Endothelial cell of umbilical vein (primary cell): Measurements from ENCODE around the gene ARPC1A. TPM values are rescaled to one million over a fixed set of nuclear protein-coding genes. Genes with fewer than 3 reads are reported as not detected.

ENCODE experiments used
- BruUV-seq: library from RNA; stranded (reverse); fragments of 400-500 nt; replicated peaks from 2 replicates; lab custom pipeline; 2021; lab: Mats Ljungman, UMichigan
- CTCF ChIA-PET: fragments of 300-600, 350-600 bp; sonication (Branson Sonifier 250); formaldehyde crosslinking; loops from one replicate; lab custom pipeline; 2021; ENCODE audit warnings: antibody characterized with exemption, inconsistent platforms; lab: Charles Lee
- POLR2A ChIA-PET: fragments of 300-600, 350-600 bp; sonication (Branson Sonifier 250); formaldehyde crosslinking; loops from one replicate; lab custom pipeline; 2021; ENCODE audit warnings: antibody characterized with exemption, inconsistent platforms; lab: Charles Lee
- DNase-seq: peaks from one replicate; pipeline ENCODE4 v3.0.0-alpha.2; 2011; ENCODE audit warnings: low read depth, low spot score
- FAIRE-seq: peaks from 2 replicates; lab custom pipeline; 2011; peaks lifted over from hg19 to GRCh38; lab: Jason Lieb, UNC
- H2AFZ ChIP-seq: 2 replicates; pipeline ENCODE4 v1.6.0; 2012; ENCODE audit warnings: low read depth, low read length, control low read depth, inconsistent platforms
- H3K27ac ChIP-seq: 2 replicates; pipeline ENCODE4 v1.5.1; 2011; ENCODE audit warnings: low read depth, mild to moderate bottlenecking, control low read depth, low read length, moderate library complexity; ENCODE audit not compliant: insufficient read depth
- H3K27me3 ChIP-seq, 2 experiments: 2 replicates each; pipeline versions ENCODE4 v1.6.0 to v1.6.1; 2011; ENCODE audit warnings: low read length in 2 of 2, mixed read lengths in 1 of 2; ENCODE audit not compliant: control insufficient read depth in 2 of 2, insufficient read depth in 2 of 2
- H3K36me3 ChIP-seq, 2 experiments: 2 replicates in 1 of 2; 3 replicates in 1 of 2; pipeline ENCODE4 v1.5.1; 2011; ENCODE audit warnings: low read length in 2 of 2, mild to moderate bottlenecking in 1 of 2, moderate library complexity in 1 of 2; ENCODE audit not compliant: control insufficient read depth in 2 of 2, insufficient read depth in 2 of 2; ENCODE audit errors: extremely low read depth in 1 of 2
- H3K4me1 ChIP-seq: 3 replicates; pipeline ENCODE4 v1.5.1; 2011; ENCODE audit warnings: mild to moderate bottlenecking, low read length; ENCODE audit not compliant: control insufficient read depth, insufficient read depth; ENCODE audit errors: extremely low read depth
- H3K4me2 ChIP-seq: 2 replicates; pipeline ENCODE4 v1.6.1; 2011; ENCODE audit warnings: low read length, control low read depth, mixed read lengths; ENCODE audit not compliant: insufficient read depth
- H3K4me3 ChIP-seq, 3 experiments: fragments of 200-600 bp in 1 of 3; sonication (generic), shearing (Covaris generic) in 1 of 3; replicated peaks in 1 of 3; 2 replicates each; pipeline ENCODE4 v1.5.1; 2011 to 2016; ENCODE audit warnings: control low read depth in 3 of 3, low read length in 3 of 3, mild to moderate bottlenecking in 2 of 3, inconsistent platforms in 1 of 3, low read depth in 1 of 3, moderate library complexity in 1 of 3; ENCODE audit not compliant: insufficient read depth in 1 of 3
- H3K79me2 ChIP-seq: 2 replicates; pipeline ENCODE4 v1.6.0; 2012; ENCODE audit warnings: low read length, inconsistent platforms; ENCODE audit not compliant: control insufficient read depth, insufficient read depth
- H3K9ac ChIP-seq: replicated peaks from 2 replicates; pipeline ENCODE3; 2011; ENCODE audit warnings: low read length, control low read depth; ENCODE audit not compliant: insufficient read depth; ENCODE audit errors: extremely low read depth
- H3K9me1 ChIP-seq: replicated peaks from 3 replicates; pipeline ENCODE4 v1.6.0; 2011; ENCODE audit warnings: mild to moderate bottlenecking, low read length; ENCODE audit not compliant: control insufficient read depth, insufficient read depth; ENCODE audit errors: extremely low read depth
- H3K9me3 ChIP-seq: replicated peaks from 2 replicates; pipeline ENCODE4 v1.5.1; 2012; ENCODE audit warnings: low read length, inconsistent platforms; ENCODE audit not compliant: control insufficient read depth, insufficient read depth
- H4K20me1 ChIP-seq: replicated peaks from 2 replicates; pipeline ENCODE3; 2011; ENCODE audit warnings: mild to moderate bottlenecking, low read length; ENCODE audit not compliant: control insufficient read depth, insufficient read depth; ENCODE audit errors: extremely low read depth
- EZH2 ChIP-seq: IDR thresholded peaks from 2 replicates; pipeline ENCODE4 v1.6.1; 2012; ENCODE audit warnings: borderline replicate concordance, low read depth, mild to moderate bottlenecking, moderate library complexity, low read length, inconsistent platforms; ENCODE audit not compliant: severe bottlenecking
- FOS ChIP-seq: IDR thresholded peaks from 2 replicates; pipeline ENCODE4 v1.6.1; 2011; ENCODE audit warnings: mild to moderate bottlenecking, low read length, moderate library complexity, borderline replicate concordance; ENCODE audit not compliant: insufficient read depth
- GATA2 ChIP-seq: IDR thresholded peaks from 2 replicates; pipeline ENCODE4 v1.7.0; 2011; ENCODE audit warnings: low read depth, mild to moderate bottlenecking, moderate library complexity, mixed read lengths, low read length; ENCODE audit not compliant: insufficient read length, insufficient read depth
- JUN ChIP-seq: IDR thresholded peaks from 2 replicates; pipeline ENCODE4 v1.6.1; 2011; ENCODE audit warnings: borderline replicate concordance, low read depth; ENCODE audit not compliant: insufficient read length, insufficient read depth
- MYC ChIP-seq: IDR thresholded peaks from one replicate; pipeline ENCODE4 v1.6.1; 2011; ENCODE audit warnings: mild to moderate bottlenecking, low read depth, low read length
- POLR2A ChIP-seq: IDR thresholded peaks from 2 replicates; pipeline ENCODE4 v1.6.1; 2012; ENCODE audit warnings: low read depth, mild to moderate bottlenecking, control low read depth, low read length
- POLR2AphosphoS5 ChIP-seq: IDR thresholded peaks from 2 replicates; pipeline ENCODE4 v1.6.1; 2012; ENCODE audit warnings: low read depth, mild to moderate bottlenecking, control low read depth, low read length, moderate library complexity; ENCODE audit not compliant: insufficient read depth
- dilution Hi-C: fragments of 300-500 bp; cut with MboI; formaldehyde crosslinking; loops from one replicate; pipeline ENCODE4 v1.15.0; 2019; ENCODE audit warnings: low sequenced_read_pairs; ENCODE audit not compliant: extremely low pct_ligation_motif_present
- intact Hi-C: fragments of 100-400 bp; cut with micrococcal nuclease; formaldehyde crosslinking; loops from one replicate; pipeline ENCODE4 v1.10.0; 2022
- polyA plus RNA-seq, 4 experiments: library from polyadenylated mRNA; depleted of rRNA in 3 of 4; stranded (reverse) in 3 of 4; unstranded in 1 of 4; fragments of >200 nt; gene quantifications; 2 replicates each; pipeline versions ENCODE4 v1.2.1 to v1.2.3, GENCODE V29; 2011 to 2012; ENCODE audit warnings: missing spikeins in 1 of 4
- total RNA-seq: library from RNA; stranded (reverse); gene quantifications from 2 replicates; pipeline ENCODE4 v1.2.3, GENCODE V29; 2021
- TF ChIP-seq, protein P1 (sequence below), 2 donors: IDR thresholded peaks; 1 replicate in 1 of 2; 2 replicates in 1 of 2; pipeline ENCODE4 v1.5.1; 2011; ENCODE audit warnings: low read length in 2 of 2, mild to moderate bottlenecking in 2 of 2, moderate library complexity in 2 of 2, control low read depth in 1 of 2, inconsistent platforms in 1 of 2, low read depth in 1 of 2; ENCODE audit not compliant: insufficient read depth in 1 of 2; ENCODE audit errors: extremely low read depth in 1 of 2
- TF ChIP-seq, protein P2 (sequence below): IDR thresholded peaks from 2 replicates; pipeline ENCODE4 v1.6.1; 2011; ENCODE audit not compliant: insufficient read depth, insufficient read length

The ARPC1A gene
- total and polyA plus RNA-seq, 2 donors (not counting 3 experiments of a cell fraction or from before 2014, with no cell fraction given) = 200 to 243 TPM

DNA sequence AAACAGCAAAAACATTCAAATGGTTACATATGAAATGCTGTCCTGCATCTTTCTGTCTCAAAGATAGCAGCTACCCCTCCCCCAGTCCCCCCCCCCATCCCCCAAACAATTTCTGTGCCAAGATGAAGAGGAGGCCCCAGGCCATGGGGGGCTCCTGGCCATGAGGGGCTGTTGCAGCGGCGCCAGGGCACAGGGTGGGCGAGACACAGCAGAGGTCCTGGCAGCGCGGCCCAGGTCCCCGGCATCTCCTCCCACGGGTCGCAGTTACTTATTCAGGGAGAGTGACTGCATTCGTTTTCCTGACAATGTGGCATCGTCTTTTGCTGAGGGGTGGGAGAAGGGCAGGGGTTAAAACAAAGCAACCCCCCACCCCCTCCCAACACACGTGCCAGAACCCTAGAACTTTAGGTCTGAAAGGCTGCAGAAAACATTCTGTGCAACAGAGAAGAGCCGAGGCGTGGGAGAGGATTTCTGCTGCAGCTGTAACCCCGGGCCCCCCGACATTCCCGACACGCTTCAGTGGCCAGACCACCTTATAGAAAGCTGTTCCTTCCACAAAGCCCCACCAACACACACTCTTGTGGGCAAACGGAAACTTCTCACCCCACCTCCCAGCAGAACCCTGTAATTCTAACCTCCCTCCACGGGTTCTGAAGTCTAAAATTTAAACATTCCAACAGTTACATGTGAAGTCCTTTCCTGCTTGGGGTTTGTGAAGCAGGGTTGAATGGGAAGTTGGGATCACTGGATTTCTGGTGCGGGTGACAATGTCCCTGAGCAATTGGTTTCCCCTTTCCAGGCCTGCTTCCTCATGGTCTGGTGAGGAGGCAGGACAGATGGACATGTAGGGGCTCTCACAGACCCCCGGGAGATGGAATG lies 71.0 kb downstream of the ARPC1A start:
- H2AFZ ChIP-seq = no peak overlapping the region
- H3K79me2 ChIP-seq = peaks cover 5% of the 10 kb centered on the region
- no peak overlapping the region for H3K27ac ChIP-seq
- H4K20me1 ChIP-seq = no peaks in the 10 kb centered on the region
- FAIRE-seq (no peak), DNase-seq (no peak)
- H3K4me2 ChIP-seq = no peak overlapping the region
- H3K9ac ChIP-seq = no peak overlapping the region
- peaks cover 16% of the 10 kb centered on the region for H3K4me1 ChIP-seq
- no TSS peak for BruUV-seq
- H3K36me3 ChIP-seq = peaks cover 30 to 55% of the 10 kb centered on the region in 2 experiments
- no peaks in the 10 kb centered on the region for H3K9me1 ChIP-seq
- H3K27me3 ChIP-seq = no peaks in the 10 kb centered on the region
- no peaks in the 10 kb centered on the region for H3K9me3 ChIP-seq
- intact Hi-C loops (no loop called here), dilution Hi-C loops (no loop called here)
- no peak overlapping the region for H3K4me3 ChIP-seq
- CTCF ChIA-PET = no interaction called here
- POLR2A ChIA-PET = no interaction called here
- no peak for TF ChIP-seq POLR2AphosphoS5
- TF ChIP-seq, protein P1, sequence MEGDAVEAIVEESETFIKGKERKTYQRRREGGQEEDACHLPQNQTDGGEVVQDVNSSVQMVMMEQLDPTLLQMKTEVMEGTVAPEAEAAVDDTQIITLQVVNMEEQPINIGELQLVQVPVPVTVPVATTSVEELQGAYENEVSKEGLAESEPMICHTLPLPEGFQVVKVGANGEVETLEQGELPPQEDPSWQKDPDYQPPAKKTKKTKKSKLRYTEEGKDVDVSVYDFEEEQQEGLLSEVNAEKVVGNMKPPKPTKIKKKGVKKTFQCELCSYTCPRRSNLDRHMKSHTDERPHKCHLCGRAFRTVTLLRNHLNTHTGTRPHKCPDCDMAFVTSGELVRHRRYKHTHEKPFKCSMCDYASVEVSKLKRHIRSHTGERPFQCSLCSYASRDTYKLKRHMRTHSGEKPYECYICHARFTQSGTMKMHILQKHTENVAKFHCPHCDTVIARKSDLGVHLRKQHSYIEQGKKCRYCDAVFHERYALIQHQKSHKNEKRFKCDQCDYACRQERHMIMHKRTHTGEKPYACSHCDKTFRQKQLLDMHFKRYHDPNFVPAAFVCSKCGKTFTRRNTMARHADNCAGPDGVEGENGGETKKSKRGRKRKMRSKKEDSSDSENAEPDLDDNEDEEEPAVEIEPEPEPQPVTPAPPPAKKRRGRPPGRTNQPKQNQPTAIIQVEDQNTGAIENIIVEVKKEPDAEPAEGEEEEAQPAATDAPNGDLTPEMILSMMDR (IDR thresholded peaks at IDR 0.05; ENCODE audit: extremely low read depth in 1 of 2, insufficient read depth in 1 of 2, low read depth in 1 of 2, low read length in 2 of 2) = no peak
- TF ChIP-seq POLR2A = no peak
- TF ChIP-seq MYC = no peak
- no peak for TF ChIP-seq FOS
- no peak for TF ChIP-seq EZH2
- TF ChIP-seq, protein P2, sequence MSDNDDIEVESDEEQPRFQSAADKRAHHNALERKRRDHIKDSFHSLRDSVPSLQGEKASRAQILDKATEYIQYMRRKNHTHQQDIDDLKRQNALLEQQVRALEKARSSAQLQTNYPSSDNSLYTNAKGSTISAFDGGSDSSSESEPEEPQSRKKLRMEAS = no peak
- TF ChIP-seq GATA2 = no peak
- TF ChIP-seq JUN = no peak
